Tongue (tissue), 2 donors: Measurements from ENCODE around the gene ZNF644. TPM values are rescaled to one million over a fixed set of nuclear protein-coding genes. Genes with fewer than 3 reads are reported as not detected.
"Not testable (repeated sequence)": the region's sequence is repeated elsewhere in the genome, so short reads cannot be mapped to it uniquely, and the experiment has no call there.

ENCODE experiments used
- DNase-seq: peaks from one replicate; pipeline ENCODE4 v3.0.0-alpha.2; 2015
- total RNA-seq: library from RNA; depleted of rRNA; stranded (reverse); fragments of >200 nt; gene quantifications from one replicate; pipeline ENCODE4 v1.2.3, GENCODE V29; 2014

Gene ZNF644
- total RNA-seq, 1 donor from 2014 or later, result 107 TPM

- no peak for DNase-seq
Measured at GRCh38 chr1:90986953-90987352, 34.9 kb downstream of the ZNF644 start.

- no peak for DNase-seq
Measured at GRCh38 chr1:90977522-90977921, 44.3 kb downstream of the ZNF644 start.

GRCh38 chr1:90973897-90974798, 47.7 kb downstream of the ZNF644 start:
- no peak for DNase-seq

- no peak for DNase-seq
Measured at GRCh38 chr1:90970208-90970607, 51.6 kb downstream of the ZNF644 start.

GRCh38 chr1:90969241-90969640, 52.6 kb downstream of the ZNF644 start:
- no peak for DNase-seq

GRCh38 chr1:90964444-90965035, 57.3 kb downstream of the ZNF644 start:
- peak; percentile 32 for DNase-seq

- DNase-seq, result no peak
Measured at GRCh38 chr1:90963651-90964050, 58.2 kb downstream of the ZNF644 start.

GRCh38 chr1:90963236-90963635, 58.6 kb downstream of the ZNF644 start:
- no peak for DNase-seq

- DNase-seq, result no peak
Measured at GRCh38 chr1:90959352-90960206, 62.3 kb downstream of the ZNF644 start.

- DNase-seq, result no peak
Measured at GRCh38 chr1:90957497-90957896, 64.3 kb downstream of the ZNF644 start.

GRCh38 chr1:90955769-90956168, 66.1 kb downstream of the ZNF644 start:
- no peak for DNase-seq

GRCh38 chr1:90952906-90953305, 68.9 kb downstream of the ZNF644 start:
- no peak for DNase-seq

GRCh38 chr1:90951009-90951408, 70.8 kb downstream of the ZNF644 start:
- DNase-seq, result no peak

- DNase-seq, result no peak
Measured at GRCh38 chr1:90948301-90948700, 73.5 kb downstream of the ZNF644 start.

GRCh38 chr1:90946630-90947029, 75.2 kb downstream of the ZNF644 start:
- no peak for DNase-seq

GRCh38 chr1:90945287-90945686, 76.5 kb downstream of the ZNF644 start:
- DNase-seq, result no peak

GRCh38 chr1:90943966-90944365, 77.9 kb downstream of the ZNF644 start:
- no peak for DNase-seq

- no peak for DNase-seq
Measured at GRCh38 chr1:90940746-90941145, 81.1 kb downstream of the ZNF644 start.

- DNase-seq, result no peak
Measured at GRCh38 chr1:90936731-90937130, 85.1 kb downstream of the ZNF644 start.

- DNase-seq, result no peak
Measured at GRCh38 chr1:90936061-90936460, 85.8 kb downstream of the ZNF644 start.

GRCh38 chr1:90928231-90928630, 93.6 kb downstream of the ZNF644 start:
- not testable (repeated sequence) for DNase-seq

GRCh38 chr1:90927674-90928073, 94.2 kb downstream of the ZNF644 start:
- not testable (repeated sequence) for DNase-seq

- no peak for DNase-seq
Measured at GRCh38 chr1:90926971-90927370, 94.9 kb downstream of the ZNF644 start.
